GM19467 (cell line): ENCODE data around the gene PSMC3.

ENCODE experiments used
- ATAC-seq: cut with Tn5 transposase; IDR thresholded peaks from one replicate; pipeline ENCODE4 v1.9.1; 2021; ENCODE audit warnings: mild to moderate bottlenecking, moderate library complexity; ENCODE audit not compliant: unreplicated experiment

The PSMC3 gene

DNA sequence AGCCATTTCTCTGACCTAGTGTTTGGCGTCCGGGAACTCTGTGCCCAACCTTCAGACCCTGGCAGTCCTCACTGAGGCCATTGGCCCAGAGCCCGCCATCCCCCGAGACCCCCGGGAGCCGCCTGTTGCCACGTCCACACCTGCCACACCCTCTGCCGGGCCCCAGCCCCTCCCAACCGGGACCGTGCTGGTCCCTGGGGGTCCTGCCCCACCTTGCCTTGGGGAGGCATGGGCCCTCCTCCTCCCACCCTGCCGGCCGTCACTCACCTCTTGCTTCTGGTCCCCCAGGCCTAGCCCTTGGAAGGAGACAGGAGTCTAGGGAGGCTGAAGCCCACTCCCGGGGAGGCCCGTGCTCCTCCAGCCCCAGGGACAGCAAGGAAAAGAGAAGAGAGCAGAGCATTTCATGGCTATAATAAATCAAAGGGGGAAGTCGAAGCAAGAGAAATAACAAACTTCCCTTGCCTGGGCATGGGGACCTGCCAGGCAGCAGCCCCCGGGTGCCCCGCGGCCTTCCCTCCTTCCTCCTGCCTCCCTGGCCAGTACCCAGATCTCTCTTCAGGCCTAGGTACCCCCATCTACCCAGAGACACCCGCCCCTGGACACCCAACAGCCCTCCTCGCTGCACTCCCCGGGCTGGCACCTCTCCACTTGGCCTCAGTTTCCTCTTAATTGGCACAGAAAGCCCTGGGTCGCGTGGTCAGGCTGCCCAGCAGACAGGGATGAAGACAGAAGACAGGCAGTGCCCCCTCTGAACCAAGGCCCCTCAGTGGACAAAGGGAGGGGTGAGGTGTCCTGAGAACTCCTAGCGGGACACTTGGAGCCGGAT, 30.8 kb downstream of the PSMC3 start:
- no peak for ATAC-seq

- ATAC-seq = no peak
These were observed 31.7 kb downstream of the PSMC3 start for GRCh38 chr11:47394322-47395222.

GRCh38 chr11:47394050-47394321, 32.3 kb downstream of the PSMC3 start:
- ATAC-seq = no peak

GRCh38 chr11:47393163-47394049, 32.8 kb downstream of the PSMC3 start:
- ATAC-seq = no peak

GRCh38 chr11:47392546-47393162, 33.6 kb downstream of the PSMC3 start:
- no peak for ATAC-seq

GRCh38 chr11:47391711-47392432, 34.4 kb downstream of the PSMC3 start:
- ATAC-seq = no peak

- ATAC-seq = no peak
These were observed 35.1 kb downstream of the PSMC3 start for GRCh38 chr11:47391077-47391583.

- ATAC-seq = no peak
These were observed 35.8 kb downstream of the PSMC3 start for GRCh38 chr11:47390422-47390760.

GRCh38 chr11:47389577-47390421, 36.4 kb downstream of the PSMC3 start:
- no peak for ATAC-seq

DNA sequence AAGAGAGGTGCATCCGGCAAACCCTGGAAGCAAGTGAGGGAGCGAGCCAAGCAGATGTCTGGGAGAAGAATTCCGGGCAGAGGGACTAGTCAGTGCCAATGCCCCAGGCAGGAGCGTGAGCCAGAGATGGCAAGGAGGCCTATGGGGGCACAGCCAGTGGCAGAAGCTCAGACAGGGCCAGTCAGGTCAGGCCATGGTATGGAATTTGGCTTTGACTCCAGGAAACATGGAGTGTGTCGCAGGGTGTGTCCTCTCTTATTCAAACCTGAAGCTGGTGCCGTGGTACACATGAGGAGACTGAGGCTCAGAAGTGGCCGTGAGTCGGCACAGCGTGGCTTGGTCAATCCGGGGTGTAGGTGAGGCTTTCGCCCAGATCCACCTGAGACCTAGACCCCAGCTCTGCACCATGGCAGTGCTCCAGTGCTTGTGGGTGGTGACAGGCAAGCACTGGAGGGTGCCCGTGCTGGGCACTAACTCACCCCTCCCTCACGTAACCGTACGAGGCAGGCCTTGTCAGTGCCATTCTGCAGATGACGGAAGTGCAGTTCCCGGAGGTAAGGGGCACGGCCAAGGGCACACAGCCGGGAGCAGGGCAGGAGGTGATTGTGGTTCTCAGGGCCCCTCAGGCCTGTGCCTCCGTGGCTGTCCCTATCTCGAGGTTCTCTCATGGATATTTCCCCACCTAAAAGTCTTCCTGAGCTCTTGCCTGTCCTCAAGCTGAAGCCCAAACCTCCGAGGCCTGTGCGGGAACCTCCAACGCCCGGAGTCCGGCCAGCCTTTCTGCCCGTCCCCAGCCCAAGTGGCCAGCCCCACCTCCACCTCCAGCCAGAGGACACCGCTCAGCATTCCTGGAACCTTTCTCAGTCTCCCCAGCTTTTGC, 37.3 kb downstream of the PSMC3 start:
- no peak for ATAC-seq

DNA sequence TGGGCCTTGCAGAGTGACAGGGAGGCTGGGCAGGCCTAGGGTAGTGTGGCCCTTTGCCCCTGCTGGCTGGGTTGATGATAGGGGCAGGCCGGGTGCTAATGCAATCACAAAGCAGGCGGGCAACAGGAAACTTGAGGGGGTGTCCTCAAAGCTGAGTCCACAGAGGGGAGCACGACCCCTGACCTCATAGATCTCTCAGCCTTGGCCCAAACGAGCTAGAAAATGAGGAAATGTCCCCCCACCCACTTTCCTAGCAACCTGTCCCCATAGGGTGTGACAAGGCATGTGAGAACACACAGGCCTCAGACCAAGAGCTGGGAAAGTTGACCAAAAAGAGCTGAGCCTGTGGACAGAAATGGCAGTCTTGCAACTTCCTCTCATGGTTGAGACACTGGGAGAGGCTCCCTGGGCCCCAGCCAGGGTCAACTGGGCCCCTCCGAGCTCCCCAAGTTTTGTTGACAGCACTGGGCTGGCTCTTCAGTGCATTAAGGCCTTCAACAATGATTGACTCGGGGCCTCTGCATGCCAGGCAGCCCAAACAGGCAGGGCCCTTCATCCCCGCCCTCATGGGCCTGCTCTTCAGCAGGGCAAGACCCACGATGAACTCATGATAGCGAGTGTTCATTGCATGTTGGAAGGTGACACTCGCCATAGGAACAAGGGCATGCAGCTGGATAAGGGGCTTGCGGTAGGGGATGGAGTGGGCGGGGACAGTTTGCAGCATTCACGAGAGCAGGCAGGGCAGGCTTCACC, 38.1 kb downstream of the PSMC3 start:
- no peak for ATAC-seq

DNA sequence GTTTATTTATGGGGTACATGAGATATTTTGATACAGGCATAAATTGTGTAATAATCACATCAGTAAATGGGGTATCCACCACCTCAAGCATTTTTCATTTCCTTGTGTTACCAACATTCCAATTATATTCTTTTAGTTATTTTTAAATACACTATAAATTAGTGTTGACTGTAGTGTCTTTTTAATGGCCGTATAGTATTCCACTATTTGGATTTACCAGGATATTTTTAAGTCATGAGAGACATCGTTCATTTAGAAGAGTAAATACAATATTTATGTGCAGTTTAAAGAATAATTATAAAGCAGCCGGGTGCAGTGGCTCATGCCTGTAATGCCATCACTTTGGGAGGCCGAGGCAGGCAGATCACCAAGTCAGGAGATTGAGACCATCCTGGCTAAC, 41.7 kb downstream of the PSMC3 start:
- no peak for ATAC-seq

GRCh38 chr11:47383071-47383470, 43.2 kb downstream of the PSMC3 start:
- ATAC-seq = no peak

DNA sequence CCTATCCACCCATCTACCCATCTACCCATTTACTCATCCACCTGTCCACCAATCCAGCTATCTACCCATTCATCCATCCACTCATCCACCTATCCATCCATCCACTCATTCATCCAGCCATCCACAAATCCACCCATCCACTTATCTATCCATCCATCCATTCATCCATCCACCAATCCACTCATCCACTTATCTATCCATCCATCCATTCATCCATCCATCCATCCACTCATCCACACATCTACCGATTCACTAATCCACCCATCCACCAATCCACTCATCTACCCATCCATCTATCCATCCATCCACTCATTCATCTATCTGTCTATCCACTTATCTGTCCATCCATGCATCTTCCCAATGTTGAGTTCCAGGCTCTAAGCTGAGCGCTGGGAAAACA, 46.2 kb downstream of the PSMC3 start:
- no peak for ATAC-seq

DNA sequence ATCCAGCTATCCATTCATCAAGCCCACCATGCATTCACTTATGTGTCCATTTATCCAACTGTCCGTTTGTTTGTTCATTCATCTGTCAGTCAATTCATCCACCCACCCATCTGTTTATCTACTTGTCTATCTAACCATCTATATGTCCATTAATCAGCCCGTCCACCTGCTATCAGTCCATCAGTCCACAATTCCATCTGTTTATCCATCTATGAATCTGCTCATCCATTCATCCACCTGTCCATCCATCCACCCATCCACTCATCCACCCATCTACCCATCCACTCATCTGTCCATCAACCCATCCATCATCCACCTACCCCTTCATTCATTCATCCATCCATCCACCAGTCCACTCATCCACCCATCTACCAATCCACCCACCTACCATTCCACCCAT, 46.9 kb downstream of the PSMC3 start:
- no peak for ATAC-seq

DNA sequence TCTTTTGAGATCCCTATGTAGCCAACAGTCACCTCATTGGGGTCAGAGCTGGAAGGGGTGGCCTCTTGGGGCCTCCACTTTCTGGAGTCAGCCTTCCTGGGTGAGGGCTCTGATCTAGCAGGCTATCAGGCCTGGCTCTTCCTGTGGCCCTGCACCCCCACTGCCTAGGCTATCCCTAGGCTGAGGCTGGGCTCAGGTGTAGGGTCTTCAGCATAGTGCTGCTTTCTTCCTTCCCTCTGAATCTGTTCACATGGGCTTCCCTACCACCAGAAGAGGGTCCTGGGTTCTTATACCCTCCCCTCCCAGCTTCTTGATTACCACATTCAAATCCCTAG, 47.4 kb downstream of the PSMC3 start:
- ATAC-seq = peak; percentile 1

- peak; percentile 65 for ATAC-seq
These were observed 48.0 kb downstream of the PSMC3 start, which contains the start of gene SPI1 for GRCh38 chr11:47378010-47378835. Gene SPI1 (minus strand): TSS chr11:47378547. CDS start chr11:47378353, 194 bp downstream.
